ENCODE results near the gene ESRRG.

Gene ESRRG

DNA sequence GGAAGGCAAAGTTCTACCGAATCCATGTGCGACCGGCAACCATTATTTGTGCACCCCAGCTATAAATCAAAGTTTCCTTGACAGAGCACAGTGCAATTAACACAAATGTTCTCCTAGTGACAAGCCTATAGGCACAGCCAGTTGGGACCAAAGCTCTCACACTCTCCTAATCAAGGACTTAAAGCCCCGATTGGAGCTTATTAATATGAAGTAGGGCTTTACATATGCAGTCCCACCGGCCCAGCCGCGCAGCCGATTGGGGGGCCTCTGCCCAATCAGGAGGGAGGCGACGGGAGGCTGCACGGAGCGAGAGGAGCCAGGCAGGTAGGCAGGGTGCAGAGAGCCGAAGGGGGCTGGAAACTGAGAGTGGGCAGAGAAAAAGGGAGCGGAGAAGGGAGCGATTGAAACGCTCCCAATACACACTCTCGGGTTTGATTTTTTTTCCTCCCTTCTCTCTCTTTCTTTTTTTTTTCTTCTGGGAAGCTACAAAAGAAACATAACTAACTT lies at the start of gene ESRRG:
Gene ESRRG, minus strand, starts transcription at position 156 of the 507 bp plus-strand sequence. Its CDS starts 130 bp downstream, at position 26.
- H3K4me3 ChIP-seq (ENCODE audit: low read length), result peak within 1 kb of the TSS; percentile 85
- H3K27ac ChIP-seq (ENCODE audit: low read length), result no peak within 1 kb of the TSS
- H3K9ac ChIP-seq (ENCODE audit: low read depth, low read length), result peak within 1 kb of the TSS; percentile 72; the same call in 1 of the 2 replicates

DNA sequence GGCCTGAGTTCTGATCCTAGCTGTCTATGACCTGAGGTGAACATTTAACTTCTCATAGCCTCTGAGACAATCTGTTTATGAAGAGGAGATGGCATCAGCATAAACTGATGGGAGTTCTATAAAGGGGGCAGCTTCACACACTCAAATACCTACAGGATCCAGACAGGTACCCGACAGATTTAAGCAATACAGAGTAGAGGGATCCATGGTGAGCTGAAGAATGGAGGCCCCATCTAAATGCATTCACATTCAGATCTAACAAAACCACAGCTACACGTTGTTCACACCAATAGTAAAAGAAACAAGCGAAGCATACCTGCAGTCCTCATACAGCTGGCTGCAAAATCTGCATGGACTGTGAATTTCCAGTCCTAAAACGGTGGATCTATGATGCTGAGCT lies 48.7 kb upstream of the ESRRG start:
- H3K27me3 ChIP-seq (ENCODE audit: insufficient read depth, low read length), result no peaks in the 10 kb centered on the region
- H3K9ac ChIP-seq (ENCODE audit: low read depth, low read length), result no peak overlapping the region
- H3K9me3 ChIP-seq (ENCODE audit: insufficient read depth, low read depth, low read length), result no peaks in the 10 kb centered on the region
- H3K27ac ChIP-seq (ENCODE audit: low read length), result no peak overlapping the region
- H3K36me3 ChIP-seq (ENCODE audit: insufficient read depth, low read depth, low read length), result no peaks in the 10 kb centered on the region
- H3K4me1 ChIP-seq (ENCODE audit: insufficient read depth, low read length), result peaks cover 3% of the 10 kb centered on the region; the same call in 1 of the 2 replicates
- H3K4me3 ChIP-seq (ENCODE audit: low read length), result no peak overlapping the region

More for the DNA sequence above, at the start of gene ESRRG:
- H3K36me3 ChIP-seq (ENCODE audit: insufficient read depth, low read depth, low read length), result no peaks in the 10 kb centered on the region
- H3K4me1 ChIP-seq (ENCODE audit: insufficient read depth, low read length), result no peaks in the 10 kb centered on the region
- H3K9me3 ChIP-seq (ENCODE audit: insufficient read depth, low read depth, low read length), result no peaks in the 10 kb centered on the region
- H3K27me3 ChIP-seq (ENCODE audit: insufficient read depth, low read length), result no peaks in the 10 kb centered on the region; the same call in 1 of the 2 replicates

DNA sequence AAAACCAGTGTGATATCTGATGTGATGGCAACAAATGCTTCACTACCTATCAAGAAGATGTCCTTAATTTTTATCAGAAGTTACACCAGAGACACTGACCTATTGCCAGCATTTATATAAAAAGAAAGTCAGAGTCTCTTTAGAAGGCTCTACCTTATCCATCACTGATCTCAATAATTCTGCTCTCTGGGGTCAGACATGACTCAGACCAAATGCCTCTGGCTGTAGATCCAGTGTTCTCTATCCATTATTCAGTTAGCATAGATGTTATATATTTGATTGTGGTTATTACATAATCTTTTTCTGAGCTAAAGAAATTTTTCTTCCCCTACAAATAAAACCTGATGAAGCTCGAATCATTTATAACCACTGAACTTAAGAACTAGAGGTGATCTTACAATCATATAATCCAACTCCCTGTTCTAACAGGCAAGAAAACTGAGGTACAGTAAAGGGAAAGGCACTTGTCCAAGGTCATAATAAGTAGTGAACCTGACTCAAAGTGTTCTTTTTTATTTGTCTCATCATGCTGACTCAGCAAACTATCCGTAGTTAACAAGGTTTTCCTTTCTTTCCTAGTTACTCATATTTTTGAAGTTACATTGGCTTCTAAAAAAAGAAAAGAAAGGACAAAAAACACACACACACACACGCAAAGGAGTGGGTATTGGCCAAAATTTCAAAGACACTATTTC lies 43.6 kb upstream of the ESRRG start:
- H3K4me1 ChIP-seq (ENCODE audit: insufficient read depth, low read length), result no peaks in the 10 kb centered on the region
- no peaks in the 10 kb centered on the region for H3K36me3 ChIP-seq (ENCODE audit: insufficient read depth, low read depth, low read length)
- no peaks in the 10 kb centered on the region for H3K9me3 ChIP-seq (ENCODE audit: insufficient read depth, low read depth, low read length)
- no peak overlapping the region for H3K27ac ChIP-seq (ENCODE audit: low read length)
- H3K4me3 ChIP-seq (ENCODE audit: low read length), result no peak overlapping the region
- H3K27me3 ChIP-seq (ENCODE audit: insufficient read depth, low read length), result no peaks in the 10 kb centered on the region
- H3K9ac ChIP-seq (ENCODE audit: low read depth, low read length), result no peak overlapping the region

DNA sequence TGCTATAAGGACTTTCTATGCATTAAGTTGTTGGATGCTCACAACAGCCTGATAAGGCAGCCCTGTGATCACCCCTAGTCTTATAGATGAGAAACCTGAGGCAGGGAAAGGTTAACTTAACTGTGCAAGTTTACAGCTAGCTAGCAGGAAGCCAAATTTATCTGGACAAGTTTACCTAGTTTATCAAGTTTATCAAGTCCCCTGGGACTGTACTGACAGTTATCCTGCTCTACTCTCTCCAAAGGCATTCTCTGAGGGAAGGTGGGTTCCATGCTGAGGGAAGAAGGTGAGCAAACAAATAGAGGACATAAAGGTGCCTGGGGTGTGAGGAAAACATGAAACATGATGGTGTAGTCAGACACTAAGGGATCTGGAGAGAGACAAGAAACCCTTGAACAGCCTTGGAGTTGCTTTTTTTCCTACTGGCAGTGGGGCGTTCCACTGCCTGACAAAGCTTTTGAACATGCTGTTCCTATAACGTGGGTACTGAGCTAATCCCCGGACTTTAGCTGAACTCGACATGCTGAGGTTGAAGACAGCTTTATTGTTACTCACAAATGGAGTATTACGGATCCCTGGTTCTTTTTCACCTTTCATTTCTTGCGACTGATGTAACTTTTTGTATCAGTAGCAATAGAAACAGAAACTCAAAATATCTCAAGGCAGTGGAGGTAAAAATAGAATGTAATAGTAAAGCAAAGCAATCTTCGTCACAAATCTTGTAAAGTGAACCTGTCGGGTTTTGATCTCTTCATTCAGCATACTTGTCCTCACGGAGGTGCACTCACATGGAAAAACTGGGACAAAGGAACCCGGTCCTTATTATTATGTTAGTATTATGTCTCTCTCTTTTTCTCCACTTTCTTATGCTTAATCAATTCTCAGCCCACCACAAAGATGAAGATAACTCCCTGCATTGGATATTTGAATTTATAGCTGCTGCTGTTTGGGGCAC lies 42.4 kb upstream of the ESRRG start:
- Histone ChIP-seq H3K9ac (ENCODE audit: low read depth, low read length) (no peak overlapping the region), H3K27ac (ENCODE audit: low read length) (no peak overlapping the region), H3K4me3 (ENCODE audit: low read length) (no peak overlapping the region), H3K36me3 (ENCODE audit: insufficient read depth, low read depth, low read length) (no peaks in the 10 kb centered on the region), H3K27me3 (ENCODE audit: insufficient read depth, low read length) (no peaks in the 10 kb centered on the region), H3K9me3 (ENCODE audit: insufficient read depth, low read depth, low read length) (no peaks in the 10 kb centered on the region), H3K4me1 (ENCODE audit: insufficient read depth, low read length) (no peaks in the 10 kb centered on the region)

DNA sequence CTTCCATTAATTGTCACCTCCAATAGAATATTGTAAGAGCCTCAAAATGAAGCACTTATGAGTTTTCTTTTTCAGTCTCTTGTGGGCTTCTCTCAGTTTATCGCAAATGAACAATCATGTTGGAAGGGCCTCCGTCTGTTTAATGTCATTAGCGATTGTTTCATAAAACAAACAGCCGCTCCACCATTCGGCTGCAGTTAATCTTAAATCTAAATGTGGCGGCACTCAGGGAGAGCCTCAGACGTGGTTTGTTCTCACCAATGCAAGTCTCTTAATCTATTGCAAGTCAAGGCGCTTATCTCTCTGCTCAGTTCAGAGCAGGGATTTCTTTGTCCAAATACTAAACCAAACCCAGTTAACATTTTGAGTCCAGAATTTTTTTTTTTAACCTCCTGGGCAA lies 34.9 kb upstream of the ESRRG start:
- Histone ChIP-seq H3K27me3 (ENCODE audit: insufficient read depth, low read length) (no peaks in the 10 kb centered on the region), H3K9ac (ENCODE audit: low read depth, low read length) (no peak overlapping the region), H3K9me3 (ENCODE audit: insufficient read depth, low read depth, low read length) (no peaks in the 10 kb centered on the region), H3K4me1 (ENCODE audit: insufficient read depth, low read length) (no peaks in the 10 kb centered on the region), H3K36me3 (ENCODE audit: insufficient read depth, low read depth, low read length) (no peaks in the 10 kb centered on the region), H3K4me3 (ENCODE audit: low read length) (no peak overlapping the region), H3K27ac (ENCODE audit: low read length) (no peak overlapping the region)

DNA sequence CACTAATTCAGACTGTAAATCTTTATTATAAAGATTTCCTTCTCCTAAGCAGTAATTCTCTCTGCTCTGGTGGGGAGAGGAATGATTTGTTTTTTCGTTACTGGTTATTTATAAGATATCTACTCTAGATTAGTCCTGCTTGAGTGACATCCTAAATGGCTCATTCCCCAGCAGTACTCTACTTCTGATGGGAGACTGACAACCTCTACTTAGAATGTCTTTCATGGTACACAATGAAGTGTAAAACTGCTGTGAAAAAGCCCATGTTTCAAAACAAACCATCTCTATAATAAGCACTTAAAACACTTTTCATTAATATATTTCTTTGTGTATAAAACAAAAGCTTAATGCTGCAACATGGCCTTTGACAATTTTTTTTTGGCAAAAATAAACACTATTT lies 33.9 kb upstream of the ESRRG start:
- Histone ChIP-seq H3K9ac (ENCODE audit: low read depth, low read length) (no peak overlapping the region), H3K36me3 (ENCODE audit: insufficient read depth, low read depth, low read length) (no peaks in the 10 kb centered on the region), H3K4me3 (ENCODE audit: low read length) (no peak overlapping the region), H3K27me3 (ENCODE audit: insufficient read depth, low read length) (no peaks in the 10 kb centered on the region), H3K9me3 (ENCODE audit: insufficient read depth, low read depth, low read length) (no peaks in the 10 kb centered on the region), H3K27ac (ENCODE audit: low read length) (no peak overlapping the region), H3K4me1 (ENCODE audit: insufficient read depth, low read length) (no peaks in the 10 kb centered on the region)

DNA sequence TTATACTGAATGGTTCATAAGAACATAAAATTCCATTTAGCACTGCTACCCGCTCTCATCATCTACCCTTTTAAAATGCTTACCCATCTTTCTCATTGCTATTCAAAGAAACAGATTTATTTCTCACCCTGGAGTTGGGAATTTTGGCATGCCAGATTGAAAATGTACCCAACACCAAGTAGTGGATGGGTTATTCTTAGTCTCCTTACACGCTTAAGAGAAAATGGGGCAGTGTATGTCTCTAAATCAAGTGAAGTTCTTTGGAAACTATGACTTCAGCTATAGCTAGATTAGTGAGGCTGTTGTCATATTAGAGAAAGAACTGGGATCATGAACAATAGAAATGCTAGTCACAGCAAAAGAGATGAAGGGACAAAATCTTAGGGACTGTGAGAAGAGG lies 27.7 kb upstream of the ESRRG start:
- no peak overlapping the region for H3K4me3 ChIP-seq (ENCODE audit: low read length)
- H3K9me3 ChIP-seq (ENCODE audit: insufficient read depth, low read depth, low read length), result no peaks in the 10 kb centered on the region
- H3K9ac ChIP-seq (ENCODE audit: low read depth, low read length), result no peak overlapping the region
- no peaks in the 10 kb centered on the region for H3K27me3 ChIP-seq (ENCODE audit: insufficient read depth, low read length)
- H3K36me3 ChIP-seq (ENCODE audit: insufficient read depth, low read depth, low read length), result no peaks in the 10 kb centered on the region
- no peak overlapping the region for H3K27ac ChIP-seq (ENCODE audit: low read length)
- peaks cover 3% of the 10 kb centered on the region; the same call in 1 of the 2 replicates for H3K4me1 ChIP-seq (ENCODE audit: insufficient read depth, low read length)

DNA sequence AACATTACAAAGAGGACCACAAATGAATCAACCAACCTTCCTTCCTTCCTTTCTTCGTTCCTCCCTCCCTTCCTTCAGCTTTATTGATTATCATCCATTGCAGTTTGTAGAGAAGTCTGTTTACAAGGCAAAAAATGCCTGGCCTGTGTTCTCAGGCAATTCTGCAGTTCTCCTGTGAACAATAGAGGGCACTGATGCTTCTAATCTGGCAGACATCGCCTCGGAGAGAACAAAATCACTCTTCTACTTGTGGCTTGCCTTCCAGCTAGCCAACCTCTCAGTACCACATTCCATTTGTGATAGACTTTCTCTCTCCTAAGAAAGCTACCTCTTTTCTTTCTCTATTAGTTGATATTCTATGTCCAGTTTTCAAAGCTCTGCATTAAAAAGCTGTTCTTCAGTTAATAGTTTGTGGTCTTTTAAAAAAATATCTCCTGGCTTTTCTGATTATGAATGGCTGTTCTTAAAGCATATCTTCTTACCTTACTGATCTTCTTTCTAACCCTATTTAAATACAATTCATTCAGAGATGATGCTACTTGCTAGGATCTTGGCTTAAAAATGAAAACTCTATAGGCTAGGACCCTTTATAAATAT lies 26.9 kb upstream of the ESRRG start:
- H3K9ac ChIP-seq (ENCODE audit: low read depth, low read length), result no peak overlapping the region
- peaks cover 3% of the 10 kb centered on the region; the same call in 1 of the 2 replicates for H3K4me1 ChIP-seq (ENCODE audit: insufficient read depth, low read length)
- no peak overlapping the region for H3K27ac ChIP-seq (ENCODE audit: low read length)
- no peak overlapping the region for H3K4me3 ChIP-seq (ENCODE audit: low read length)
- no peaks in the 10 kb centered on the region for H3K9me3 ChIP-seq (ENCODE audit: insufficient read depth, low read depth, low read length)
- H3K27me3 ChIP-seq (ENCODE audit: insufficient read depth, low read length), result no peaks in the 10 kb centered on the region
- H3K36me3 ChIP-seq (ENCODE audit: insufficient read depth, low read depth, low read length), result no peaks in the 10 kb centered on the region

DNA sequence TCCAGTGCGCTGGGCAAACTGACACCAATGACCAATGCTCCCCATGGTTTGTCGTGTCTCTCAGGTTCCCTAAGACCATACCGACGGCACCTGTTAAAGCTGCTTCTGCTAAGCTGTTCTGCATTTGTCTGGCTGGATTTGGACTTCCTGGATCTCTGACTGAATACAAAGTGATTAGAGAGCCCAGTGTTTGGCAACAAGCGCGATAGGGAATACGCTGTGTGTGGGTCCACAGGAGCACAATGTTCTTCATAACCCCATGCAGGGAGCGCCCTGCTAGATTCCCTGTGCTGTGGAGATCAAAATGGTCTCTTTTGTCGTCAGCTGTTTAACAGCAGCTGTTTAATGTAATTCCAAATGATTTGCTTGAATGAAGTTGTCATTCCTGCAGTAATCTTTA lies 26.0 kb upstream of the ESRRG start:
- H3K9me3 ChIP-seq (ENCODE audit: insufficient read depth, low read depth, low read length), result no peaks in the 10 kb centered on the region
- no peak overlapping the region for H3K27ac ChIP-seq (ENCODE audit: low read length)
- H3K4me3 ChIP-seq (ENCODE audit: low read length), result no peak overlapping the region
- H3K4me1 ChIP-seq (ENCODE audit: insufficient read depth, low read length), result peaks cover 3% of the 10 kb centered on the region; the same call in 1 of the 2 replicates
- H3K27me3 ChIP-seq (ENCODE audit: insufficient read depth, low read length), result no peaks in the 10 kb centered on the region
- H3K36me3 ChIP-seq (ENCODE audit: insufficient read depth, low read depth, low read length), result no peaks in the 10 kb centered on the region
- H3K9ac ChIP-seq (ENCODE audit: low read depth, low read length), result no peak overlapping the region

DNA sequence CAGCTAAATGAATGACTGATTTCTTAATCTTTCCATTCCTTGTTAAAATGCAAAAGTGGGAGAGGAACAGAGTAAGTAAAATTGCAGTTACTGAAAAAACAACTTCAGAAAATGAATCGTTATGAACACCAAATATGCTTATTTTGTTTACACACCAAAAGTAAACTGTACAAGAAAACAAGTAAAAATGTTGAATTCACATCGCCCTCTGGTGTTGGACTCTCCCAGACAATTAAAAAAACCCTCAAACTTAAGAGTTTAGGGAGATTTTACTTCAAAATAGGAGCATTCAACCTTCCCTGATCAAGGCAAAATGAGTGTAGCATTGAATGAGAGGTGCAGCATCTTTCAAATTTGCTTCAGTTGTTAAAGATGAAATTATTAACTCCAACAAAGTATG lies 19.4 kb upstream of the ESRRG start:
- Histone ChIP-seq H3K9ac (ENCODE audit: low read depth, low read length) (no peak overlapping the region), H3K4me3 (ENCODE audit: low read length) (no peak overlapping the region), H3K4me1 (ENCODE audit: insufficient read depth, low read length) (peaks cover 13% of the 10 kb centered on the region), H3K27me3 (ENCODE audit: insufficient read depth, low read length) (no peaks in the 10 kb centered on the region), H3K36me3 (ENCODE audit: insufficient read depth, low read depth, low read length) (no peaks in the 10 kb centered on the region), H3K9me3 (ENCODE audit: insufficient read depth, low read depth, low read length) (no peaks in the 10 kb centered on the region), H3K27ac (ENCODE audit: low read length) (no peak overlapping the region)

DNA sequence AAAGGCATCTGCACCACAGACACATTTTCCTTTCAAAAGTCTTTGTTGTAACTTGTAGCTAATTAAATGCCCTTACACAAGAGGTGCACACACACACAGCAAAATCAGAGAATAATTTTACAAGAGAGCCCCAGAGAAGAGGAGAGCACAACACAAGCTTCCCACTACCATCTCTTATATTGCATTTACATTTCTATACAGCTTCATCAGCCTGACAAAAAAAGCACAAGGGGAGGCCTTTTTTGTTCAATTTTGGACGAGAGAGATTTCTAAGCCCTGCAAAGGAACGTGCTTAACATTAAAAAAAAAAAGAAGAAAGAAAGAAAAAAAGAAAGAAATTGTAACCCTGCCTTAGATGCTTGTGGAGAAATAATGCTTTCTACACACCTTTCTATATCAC lies 17.1 kb upstream of the ESRRG start:
- no peaks in the 10 kb centered on the region for H3K9me3 ChIP-seq (ENCODE audit: insufficient read depth, low read depth, low read length)
- no peaks in the 10 kb centered on the region for H3K27me3 ChIP-seq (ENCODE audit: insufficient read depth, low read length)
- H3K4me3 ChIP-seq (ENCODE audit: low read length), result peak overlapping the region; percentile 59; the same call in 1 of the 2 replicates
- peaks cover 13% of the 10 kb centered on the region for H3K4me1 ChIP-seq (ENCODE audit: insufficient read depth, low read length)
- no peak overlapping the region for H3K27ac ChIP-seq (ENCODE audit: low read length)
- peak overlapping the region; percentile 17; the same call in 1 of the 2 replicates for H3K9ac ChIP-seq (ENCODE audit: low read depth, low read length)
- H3K36me3 ChIP-seq (ENCODE audit: insufficient read depth, low read depth, low read length), result no peaks in the 10 kb centered on the region

Data from iPS-20b (cell line).